GM19468 (cell line): Measurements from ENCODE around the gene CTRL.
"Not testable (repeated sequence)": the region's sequence is repeated elsewhere in the genome, so short reads cannot be mapped to it uniquely, and the experiment has no call there.

ENCODE experiments used
- ATAC-seq: cut with Tn5 transposase; IDR thresholded peaks from one replicate; pipeline ENCODE4 v1.9.1; 2021; ENCODE audit warnings: mild to moderate bottlenecking, moderate library complexity, moderate number of reproducible peaks; ENCODE audit not compliant: unreplicated experiment; ENCODE audit errors: extremely low read depth

CTRL gene

DNA sequence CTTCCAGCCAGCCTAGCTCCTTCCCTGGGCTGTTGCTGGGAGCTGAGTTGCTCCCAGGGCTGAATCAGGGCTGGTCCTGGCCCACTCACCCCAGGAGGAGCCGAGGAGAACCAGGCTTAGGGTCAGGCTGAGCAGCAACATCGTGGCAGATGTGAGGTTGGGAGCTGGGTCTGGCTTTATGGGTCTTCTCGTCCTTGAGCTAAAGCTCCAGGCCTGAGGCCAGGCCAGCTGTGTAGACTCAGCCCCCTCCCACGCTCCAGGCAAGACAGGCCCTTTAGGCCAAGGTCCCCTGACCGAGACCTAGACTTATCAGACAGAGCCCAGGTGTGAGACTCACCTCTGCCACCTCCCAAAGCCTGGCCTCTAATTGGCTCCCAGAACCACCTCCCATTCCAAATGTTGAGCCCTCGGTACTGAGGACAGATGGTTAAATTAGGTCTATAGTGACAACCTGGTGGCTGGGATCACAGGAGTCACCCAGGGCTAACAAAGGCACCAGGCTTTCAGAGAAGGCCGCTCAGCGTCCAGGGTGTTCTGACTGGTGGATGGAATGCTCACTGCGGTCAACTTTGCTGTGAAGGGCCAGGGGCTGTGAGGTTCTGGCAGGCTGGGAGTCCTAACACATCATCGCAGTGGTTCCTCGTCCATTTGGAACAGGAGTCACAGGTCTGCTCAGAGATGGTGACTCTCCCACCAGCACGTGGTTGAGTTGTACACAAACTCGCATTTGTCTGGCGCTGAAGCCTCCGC is at the start of gene CTRL:
TSS of gene CTRL (minus strand) at position 151 of the 750 bp plus-strand sequence. CDS start at position 141, 10 bp downstream.
- no peak for ATAC-seq

DNA sequence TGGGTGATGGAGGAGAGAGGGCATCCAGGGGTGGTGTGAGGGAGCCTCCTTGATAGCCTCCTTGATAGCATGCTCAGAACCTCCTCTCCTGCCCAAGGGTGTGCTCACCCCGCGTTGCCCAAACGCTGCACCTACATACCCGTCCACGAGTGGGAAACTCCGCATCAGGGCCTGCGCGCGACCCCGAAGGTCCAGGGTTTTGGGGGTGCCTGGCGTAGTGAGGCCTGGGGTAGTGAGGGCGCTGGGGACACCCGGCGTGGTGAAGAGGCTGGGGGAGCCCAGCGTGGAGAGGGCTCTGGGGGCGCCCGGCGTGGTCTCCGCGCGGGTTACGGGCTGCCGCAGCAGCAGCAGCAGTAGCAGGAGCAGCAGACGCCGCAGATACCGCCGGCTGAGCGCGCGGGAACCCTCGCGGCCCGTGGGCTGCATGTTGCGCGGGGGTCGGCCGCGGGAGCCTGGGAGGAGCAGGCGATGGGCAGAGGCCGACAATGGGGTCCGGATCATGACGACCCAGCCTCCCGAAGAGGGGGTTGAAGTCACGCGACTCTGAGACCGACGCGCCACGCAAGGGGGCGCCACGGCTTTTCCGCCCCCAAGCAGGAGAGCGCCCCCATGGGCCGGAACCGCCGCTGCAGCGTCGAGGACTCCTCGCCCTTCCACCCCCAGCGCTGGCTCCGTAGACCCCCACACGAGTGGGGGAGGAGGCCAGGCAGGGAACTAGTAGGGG is 48.5 kb upstream of the CTRL start, which contains the start of gene DPEP3:
TSS of gene DPEP3 (minus strand) at position 545 of the 724 bp plus-strand sequence. CDS start at position 426, 119 bp downstream.
- no peak for ATAC-seq

DNA sequence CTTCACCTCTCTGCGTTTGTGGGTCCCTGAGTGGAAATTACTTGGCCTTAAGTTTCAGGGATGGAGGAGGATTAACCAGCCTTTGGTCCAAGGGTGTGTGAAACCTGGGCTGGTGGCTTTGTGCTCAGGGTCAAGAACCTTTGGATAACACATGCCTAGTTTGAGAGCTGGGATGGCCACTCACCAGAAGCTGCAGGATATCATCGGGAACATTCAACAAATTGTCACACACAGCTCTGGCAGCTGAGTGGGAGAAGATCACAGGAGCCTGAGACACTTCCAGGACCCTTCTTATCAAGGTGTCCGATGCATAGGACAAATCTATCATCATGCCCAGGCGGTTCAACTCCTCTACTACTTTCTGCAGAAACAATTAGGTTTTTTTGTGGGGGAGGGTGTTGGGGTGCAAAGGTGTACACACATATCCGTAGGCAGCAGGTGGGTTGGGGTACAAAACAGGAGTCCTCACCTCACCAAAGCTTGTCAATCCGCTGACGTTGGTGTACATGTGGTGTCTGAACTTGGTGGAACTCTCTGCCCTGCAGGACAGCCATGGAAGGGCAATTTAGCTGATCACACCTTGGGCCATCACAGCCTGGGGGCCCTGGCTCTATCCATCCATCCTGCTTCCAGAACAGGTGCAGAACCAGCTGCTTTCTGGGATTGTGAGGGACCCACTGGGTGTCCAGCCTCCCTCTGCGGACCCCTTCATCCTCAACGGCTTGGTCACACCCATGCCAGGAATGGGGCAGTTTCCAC is 46.0 kb upstream of the CTRL start:
- no peak for ATAC-seq

DNA sequence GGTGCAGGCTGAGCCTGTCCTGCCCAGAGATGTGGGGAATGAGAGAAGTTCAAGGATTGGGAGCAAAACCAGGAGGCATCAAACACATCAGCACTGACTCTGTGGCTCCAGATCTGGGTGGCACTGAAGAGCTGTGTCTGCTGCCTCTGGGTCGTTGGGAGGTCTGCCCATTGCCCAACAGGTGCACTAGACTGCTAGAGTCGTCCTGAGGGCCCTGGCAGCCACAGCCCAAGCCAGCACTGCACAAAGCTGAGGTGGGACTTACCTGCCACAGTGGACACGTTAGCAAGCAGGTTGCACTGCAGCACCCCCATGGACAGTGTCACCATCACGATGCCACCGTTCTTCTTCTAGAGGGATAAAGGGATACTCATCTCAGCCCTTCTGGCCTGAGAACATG is 45.3 kb upstream of the CTRL start:
- ATAC-seq = no peak

DNA sequence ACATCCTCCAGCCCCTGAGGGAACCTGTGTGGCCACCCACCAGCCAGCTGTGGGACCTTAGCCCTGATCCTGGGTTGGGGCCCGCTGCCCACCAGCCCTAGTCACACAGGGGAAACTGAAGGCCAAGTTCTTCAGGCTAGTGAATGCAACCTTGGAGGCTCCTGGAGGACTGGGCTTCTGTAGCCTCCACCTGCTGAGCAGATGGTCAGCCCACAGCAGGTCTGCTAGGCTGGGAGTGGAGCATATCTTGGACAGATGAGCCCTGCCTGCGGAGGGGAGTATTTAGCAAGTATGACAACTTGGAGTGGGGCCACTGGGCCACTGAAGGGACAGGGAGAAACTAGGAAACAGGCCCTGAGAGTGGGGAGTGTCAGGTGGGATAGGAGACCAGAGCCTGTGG is 44.5 kb upstream of the CTRL start:
- no peak for ATAC-seq

DNA sequence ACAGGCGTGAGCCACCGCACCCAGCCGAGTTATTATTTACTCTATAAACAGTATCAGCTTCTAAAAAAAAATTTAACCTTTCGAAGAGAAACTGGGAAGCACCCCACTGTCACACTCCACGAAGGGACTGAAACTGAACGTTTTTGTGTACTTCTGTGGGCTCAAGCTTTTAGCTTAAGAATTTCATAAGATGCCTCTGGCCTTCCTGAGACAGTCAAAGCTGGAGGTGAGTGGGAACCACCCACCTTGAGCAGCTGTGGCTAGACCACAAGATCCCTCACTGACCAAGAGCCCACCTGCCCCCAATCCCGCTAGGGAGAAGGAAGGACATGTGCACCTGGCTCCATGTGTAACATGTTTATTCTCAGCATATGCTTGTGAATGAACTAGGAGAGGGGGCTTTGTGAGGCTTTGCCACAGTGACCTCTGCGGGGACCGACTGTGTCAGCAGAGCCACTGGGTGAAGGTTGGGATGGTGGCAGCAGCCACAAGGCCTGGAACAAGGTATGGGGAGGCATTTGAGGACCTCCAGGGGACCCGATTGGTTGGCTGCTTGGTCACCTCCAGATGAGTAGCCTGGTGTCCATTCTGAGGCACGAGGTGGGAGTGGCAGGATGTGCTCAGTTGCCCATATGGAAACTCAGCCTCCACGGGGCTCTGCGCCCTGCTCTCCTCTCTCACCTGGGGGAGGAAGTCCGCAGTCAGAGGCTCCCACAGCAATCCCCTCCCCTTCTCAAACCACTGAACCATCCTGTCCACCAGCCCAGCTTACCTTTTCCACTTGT is 43.9 kb upstream of the CTRL start:
- ATAC-seq = peak; percentile 18

DNA sequence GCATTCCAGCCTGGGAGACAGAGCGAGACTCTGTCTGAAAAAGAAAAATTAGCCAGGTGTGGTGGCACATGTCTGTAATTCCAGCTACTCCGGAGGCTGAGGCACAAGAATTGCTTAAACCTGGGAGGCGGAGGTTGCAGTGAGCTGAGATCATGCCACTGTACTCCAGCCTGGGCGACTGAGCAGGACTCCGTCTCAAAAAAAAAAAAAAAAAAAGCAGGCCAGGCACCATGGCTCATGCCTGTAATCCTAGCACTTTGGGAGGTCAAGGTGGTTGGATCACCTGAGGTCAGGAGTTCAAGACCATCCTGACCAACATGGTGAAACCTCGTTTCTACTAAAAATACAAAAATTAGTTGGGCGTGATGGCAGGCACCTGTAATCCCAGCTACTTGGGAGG is 40.6 kb upstream of the CTRL start:
- not testable (repeated sequence) for ATAC-seq

DNA sequence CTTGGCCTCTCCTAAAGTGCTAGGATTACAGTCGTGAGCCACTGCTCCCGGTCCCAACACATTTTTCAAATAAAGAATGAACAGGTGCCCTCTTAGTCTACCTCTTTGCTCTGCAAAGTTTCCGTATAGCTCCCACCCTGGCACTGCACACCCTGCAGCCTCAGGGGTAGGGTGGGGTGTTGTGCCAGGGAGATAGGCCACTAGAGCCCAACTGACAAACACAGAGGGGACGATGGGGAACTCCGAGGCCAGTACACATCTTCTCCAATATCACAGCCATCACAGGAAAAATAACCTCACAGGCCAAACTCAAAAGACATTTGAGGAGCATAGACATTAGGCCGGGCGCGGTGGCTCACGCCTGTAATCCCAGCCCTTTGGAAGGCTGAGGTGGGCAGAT is 39.4 kb upstream of the CTRL start:
- no peak for ATAC-seq

DNA sequence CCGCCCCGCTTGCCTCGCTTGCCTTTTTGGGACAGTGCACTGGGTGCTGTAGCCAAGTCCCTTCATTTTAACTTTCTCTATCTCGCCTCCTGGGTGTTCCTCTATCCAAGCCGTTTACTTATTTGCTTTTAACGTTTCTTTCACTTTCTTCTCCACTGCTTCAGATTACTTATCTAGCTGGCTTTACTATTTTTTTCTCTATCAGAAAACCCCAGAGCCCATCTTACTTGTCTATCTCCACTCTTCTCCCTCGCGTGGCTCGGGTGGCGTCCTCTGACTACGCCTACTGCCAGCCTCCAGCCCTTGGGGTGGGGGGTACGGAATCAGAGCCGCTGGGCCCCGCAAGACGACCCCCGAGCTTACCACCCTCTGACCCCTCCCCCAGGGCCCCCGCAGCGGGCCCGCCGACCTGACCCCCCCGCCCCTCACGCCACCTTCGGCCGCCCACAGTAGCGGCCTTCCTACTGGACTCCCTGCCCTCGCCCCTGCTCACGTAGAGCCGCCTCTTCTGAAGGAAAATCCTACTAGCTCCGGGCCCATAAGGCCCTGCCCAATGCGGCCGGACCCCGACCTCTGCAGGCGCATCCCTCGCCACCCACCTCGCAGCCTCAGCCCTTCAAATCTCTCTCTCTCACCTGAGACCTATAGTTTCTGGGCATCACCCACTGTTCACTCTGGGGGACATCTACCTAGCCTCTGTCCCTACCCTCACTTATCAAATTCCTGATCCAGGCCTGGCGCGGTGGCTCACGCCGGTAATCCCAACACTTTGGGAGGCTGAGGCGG is 37.8 kb upstream of the CTRL start:
- ATAC-seq = no peak

DNA sequence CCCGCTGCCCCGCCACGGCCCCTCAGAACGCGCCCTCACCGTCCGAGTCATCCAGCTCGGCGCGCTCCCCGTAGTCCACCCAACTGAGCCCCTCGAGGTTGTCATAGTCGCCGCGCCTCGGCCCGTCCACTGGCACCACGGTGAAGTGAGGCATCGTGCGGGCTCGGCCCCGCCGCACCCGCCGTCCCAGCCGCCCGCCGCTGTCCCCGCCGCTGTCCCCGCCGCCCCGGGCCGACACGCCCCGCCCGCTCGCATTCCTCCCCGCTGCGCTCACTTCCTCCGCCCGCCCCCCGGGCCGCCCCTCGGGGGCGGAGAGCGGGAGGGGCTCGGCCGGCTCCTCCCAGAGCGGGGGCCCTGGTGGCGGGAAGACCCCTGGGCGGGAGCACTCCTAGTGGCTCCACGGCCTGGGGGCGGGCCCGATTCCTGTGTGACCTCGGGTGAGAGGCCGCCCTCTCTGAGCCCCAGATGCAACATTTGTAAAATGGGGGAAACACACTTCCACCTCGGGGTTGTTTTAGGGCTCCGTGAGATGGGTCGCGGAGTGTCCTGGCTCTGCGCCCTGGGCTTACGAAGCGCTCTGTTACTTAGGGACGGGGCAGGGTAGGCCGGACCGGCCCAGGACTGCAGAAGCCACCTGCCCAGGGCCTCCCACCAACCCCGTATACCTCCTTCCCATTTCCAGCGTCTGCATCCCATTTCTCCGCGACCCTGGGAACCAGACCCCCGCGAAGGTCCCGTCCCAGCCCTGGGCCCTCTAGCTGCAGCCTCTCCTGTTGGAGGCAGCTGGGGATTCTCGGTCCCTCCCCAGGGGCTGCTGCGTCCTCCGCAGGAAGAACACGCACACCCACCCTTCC is 37.0 kb upstream of the CTRL start, which contains the start of gene SLC12A4:
TSS of gene SLC12A4 (minus strand) at position 238 of the 854 bp plus-strand sequence. CDS start at position 154, 84 bp downstream.
- ATAC-seq = peak; percentile 43

DNA sequence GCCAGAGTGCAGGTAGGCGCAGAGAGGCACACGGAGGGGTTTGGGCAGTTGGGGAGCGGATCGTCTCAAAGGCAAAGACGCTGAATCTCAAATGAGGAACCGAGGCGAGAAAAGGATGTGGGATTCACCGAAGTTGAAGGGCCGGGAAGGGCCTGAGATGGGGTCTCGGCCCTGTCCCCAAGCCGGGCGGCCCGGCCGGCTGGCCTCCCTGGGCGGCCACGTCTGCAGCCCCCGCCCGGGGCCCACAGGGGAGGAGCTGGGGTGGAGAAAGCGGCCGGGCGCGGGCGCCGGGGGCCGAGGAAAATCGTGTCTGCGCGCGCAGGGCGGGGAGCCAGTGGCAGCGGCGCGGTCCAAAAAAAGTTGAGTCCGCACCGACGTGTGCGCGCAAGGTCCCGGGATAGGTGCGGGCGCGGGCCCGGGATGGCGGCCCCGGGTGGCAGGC is 36.3 kb upstream of the CTRL start:
- no peak for ATAC-seq

DNA sequence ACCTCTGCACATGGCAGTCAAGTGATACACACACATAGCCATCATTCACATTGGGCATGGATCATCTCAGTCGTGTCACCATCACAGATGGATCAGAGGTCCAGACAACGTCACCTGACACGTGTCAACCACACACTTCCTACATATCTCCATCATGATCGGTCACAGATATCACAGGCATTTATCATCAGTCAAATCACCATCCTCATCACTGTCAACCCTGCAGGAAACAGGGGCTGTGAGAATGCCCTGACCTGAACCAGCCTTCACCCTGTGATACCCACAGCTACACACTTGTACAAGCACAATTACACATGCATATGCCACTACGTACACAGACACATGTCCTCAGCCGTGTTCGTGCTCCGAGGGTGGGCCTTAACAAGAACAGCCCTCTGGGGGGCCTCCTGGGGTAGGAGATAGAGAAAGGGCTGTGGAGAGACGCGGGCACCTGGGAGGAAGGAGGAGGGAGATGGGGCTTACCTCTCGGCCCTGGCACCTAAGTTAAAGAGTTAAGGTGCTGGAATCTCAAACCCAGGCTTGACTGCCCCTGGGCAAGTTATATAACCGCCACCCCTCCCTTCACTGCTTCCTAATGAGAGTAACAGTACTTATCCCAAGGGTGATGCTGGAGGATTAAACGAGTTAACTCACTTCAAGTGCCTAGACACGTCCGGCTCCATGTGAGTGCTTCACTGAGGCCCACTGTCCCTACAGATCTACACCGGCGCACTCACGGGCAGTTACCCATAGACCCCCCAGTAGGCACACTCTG is 35.7 kb upstream of the CTRL start:
- ATAC-seq = no peak

DNA sequence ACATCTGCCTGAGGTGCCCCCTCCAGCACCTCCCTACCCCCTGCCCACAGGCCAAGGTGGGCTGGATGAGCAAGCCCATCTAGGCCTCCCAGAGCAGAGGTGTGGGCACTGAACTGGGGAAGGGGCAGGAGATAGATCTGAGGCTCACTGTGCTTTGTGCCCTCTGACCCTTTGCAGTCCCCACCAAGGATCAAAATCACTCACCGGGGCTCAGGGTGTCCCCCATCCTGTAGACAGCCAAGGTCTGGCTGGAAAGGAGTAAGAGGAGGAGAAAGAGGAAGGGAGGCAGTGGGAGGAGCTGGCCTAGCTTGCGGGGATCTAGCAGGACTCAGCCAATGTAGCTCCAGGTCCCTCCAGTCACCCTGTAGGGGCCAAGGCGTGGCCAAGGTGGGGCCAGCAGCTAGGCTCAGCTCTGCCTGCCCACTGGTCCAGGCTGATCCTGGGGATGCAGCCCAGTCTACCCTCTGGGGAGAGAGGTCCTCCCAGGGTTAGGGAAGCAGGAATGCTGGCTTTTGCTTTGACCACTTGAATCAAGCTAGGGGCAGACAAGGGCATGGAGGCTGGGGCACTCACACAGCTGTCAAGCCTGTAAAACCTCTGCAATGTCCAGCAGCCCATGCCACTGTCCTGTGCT is 35.0 kb upstream of the CTRL start:
- ATAC-seq = no peak

DNA sequence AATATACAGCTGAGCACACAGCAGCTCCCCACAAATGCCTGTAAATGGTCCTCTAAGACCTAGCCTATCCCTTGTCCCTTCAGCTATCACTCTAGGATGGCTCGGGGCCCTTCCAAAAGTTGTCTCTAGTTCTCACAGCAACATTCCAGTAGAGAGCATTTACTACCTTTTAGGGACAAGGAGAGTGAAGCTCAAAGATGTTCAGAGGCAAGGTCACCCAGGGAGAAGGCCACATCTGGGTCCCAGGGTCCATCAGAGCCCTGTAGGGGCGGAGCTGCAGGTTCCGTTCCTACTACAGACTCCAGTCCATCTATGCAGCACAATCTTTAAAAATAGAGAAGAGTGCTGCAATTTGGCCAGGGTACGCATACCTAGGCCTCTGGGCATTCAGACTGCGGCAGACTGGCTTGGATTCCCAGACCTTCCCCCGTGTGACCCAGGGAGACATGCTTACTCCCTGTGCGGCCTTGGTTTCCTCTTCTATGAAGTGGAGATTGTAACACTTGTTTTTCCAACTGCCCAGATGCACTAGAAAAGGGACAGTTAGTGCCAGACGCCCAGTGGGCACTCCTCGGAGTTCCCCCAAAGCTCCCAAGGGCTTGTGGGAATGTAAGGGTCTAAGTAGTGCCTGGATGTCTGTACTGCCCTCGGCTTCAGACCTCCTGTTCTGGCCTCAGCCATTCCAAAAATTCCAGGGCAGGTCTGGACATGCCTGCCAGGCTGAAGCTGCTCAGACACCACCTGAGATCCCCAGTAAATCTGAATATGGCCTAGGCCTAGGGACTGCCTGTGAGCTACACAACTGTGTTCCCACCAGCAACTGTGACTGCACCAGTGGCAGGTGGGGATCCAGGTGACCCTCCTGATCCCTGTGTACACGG is 34.2 kb upstream of the CTRL start:
- ATAC-seq = no peak

DNA sequence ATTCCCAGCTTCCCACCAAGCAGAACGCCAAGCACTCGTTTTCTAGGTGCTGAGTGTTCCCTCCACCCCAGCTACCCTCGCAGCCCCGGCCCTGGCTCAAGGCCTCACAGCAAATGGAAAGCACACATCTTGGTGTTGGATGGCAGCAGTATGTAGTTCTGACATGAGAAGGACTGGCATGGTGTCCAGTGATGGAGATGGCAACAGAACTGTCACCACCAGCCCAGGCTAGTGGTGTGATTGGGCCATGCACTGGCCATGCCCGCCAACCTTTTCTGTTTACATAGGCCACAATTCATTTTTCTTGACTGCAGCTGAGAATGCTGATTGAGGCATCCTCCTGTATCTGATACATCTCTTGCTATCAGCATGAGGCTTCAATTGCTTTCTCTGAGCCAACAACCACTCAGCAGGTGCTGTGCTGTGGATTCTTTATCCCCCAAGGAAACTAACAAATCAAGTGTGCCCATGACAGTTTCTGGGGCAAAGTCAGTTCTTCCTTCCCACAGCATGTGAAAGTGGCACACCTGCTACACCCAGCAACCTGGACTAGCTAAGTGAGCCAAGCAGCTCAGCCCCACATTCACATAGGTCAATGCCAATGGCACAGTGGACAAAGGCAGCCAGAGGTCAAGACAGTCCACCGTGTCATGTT is 32.9 kb upstream of the CTRL start:
- no peak for ATAC-seq
